ENCODE measurements around the gene KRTAP19-8. TPM values are rescaled to one million over a fixed set of nuclear protein-coding genes. Genes with fewer than 3 reads are reported as not detected.
A peak's percentile ranks its signal among the peaks of the same experiment; 100 is the strongest.

KRTAP19-8 gene
- total RNA-seq, 2 donors from 2014 or later: not detected

DNA sequence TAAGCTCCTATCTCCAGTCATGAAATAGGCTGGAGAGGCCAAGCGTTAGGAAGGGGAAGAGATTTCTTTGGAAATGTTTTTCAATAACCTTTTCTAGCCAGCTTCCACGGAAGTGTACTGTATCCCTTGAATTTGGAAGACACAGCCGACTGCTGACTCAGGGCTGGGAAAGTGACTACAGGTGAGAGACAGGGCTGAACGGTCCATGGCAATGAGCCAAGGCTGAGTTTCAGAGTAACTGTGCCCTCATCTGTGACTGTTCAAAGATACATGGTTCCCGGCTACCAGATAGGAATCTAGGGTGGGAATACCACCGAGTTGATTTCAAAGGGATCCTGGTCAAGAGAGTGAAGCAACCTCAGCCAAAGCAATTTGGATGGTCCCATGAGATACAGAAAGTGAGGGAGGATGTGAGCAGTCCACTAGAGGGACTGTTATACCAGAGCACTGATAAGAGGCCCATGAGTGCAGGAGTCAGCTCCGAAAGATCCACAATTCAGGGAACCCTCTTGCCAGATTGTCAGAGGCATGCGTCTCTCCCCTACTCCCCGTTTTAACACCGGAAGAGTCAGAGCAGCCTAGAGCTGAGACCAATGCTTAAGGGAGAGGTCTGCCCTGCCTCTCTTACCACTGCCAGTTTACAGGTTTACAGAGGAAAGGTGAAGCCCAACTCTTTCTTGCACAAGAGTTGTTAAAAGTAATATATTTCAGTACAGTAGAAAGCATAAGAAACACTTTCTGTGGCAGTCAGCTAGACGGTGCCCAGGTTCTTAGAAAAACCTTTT is 3.2 kb upstream of the KRTAP19-8 start:
- Mint-ChIP-seq H3K27me3 (ENCODE audit: low read depth) (peaks cover 37% of the 10 kb centered on the region), H3K4me3 (no peak overlapping the region), H3K36me3 (ENCODE audit: insufficient read depth in 2 of 2) (no peaks in the 10 kb centered on the region), H3K9me3 (peaks cover 0 to 2% of the 10 kb centered on the region in 2 donors), H3K4me1 (ENCODE audit: low read depth) (no peaks in the 10 kb centered on the region), H3K27ac (no peak overlapping the region)
- ATAC-seq (replicated peaks in 1 of 2) (no peak), DNase-seq (no peak)

DNA sequence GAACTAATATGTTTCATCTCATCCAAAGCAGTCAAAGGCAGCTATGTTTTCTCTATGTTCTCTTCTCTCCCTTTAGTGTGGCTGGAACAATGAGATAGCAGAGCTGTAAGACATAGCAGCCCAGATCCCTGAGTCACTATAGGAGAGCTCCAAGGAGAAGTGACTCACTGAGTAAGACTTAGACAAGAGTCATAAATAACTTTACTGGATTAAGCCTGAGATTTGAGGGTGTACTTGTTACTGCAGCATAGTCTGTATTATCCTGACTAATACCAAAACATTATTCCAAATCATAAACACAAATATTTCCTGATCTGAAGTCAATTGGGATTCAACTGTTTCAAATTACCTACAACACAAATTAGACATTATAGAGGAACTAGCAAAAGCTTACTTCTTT is 3.9 kb downstream of the KRTAP19-8 start:
- no peak overlapping the region for H3K4me3 Mint-ChIP-seq
- ATAC-seq (replicated peaks in 1 of 2): no peak

DNA sequence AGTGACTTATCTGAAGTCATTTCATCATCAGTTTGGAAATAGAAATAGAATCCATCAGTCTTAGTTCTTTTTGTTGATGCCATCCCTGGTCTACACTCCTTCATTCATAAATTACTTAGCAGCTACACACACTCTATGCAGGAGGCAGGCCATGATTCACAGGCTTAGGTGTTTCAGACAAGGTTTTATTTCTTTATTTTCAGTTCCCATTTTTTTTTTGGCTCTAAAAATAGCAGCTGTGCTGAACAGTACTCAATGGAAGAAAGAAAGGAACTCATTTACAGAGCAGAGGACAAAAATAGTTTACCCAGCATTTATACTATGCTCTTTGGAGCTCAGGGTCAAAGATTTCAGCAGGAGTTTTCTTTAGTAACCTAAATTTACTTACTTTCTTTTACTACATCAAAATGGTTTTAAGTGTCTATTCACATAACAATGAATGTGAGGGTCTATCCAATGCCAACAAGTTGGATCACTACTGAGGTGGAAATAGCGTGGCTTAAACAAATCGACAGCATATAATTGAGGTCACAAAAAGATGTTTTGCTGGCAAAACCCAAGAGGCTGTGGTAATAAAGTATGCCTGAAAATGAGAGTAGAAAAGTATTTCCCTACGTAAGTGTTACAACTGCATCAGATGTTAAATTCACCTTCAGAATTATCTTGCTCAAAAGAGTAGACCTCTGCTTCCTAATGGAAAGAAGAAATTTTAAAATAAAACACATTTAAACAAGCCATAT is 7.7 kb downstream of the KRTAP19-8 start:
- H3K27ac Mint-ChIP-seq: no peak overlapping the region
- DNase-seq (no peak), ATAC-seq (replicated peaks in 1 of 2) (no peak)
- H3K36me3 Mint-ChIP-seq (ENCODE audit: insufficient read depth in 2 of 2): no peaks in the 10 kb centered on the region
- H3K4me3 Mint-ChIP-seq: no peak overlapping the region
- H3K27me3 Mint-ChIP-seq (ENCODE audit: low read depth): peaks cover 6% of the 10 kb centered on the region
- H3K9me3 Mint-ChIP-seq: no peaks in the 10 kb centered on the region
- H3K4me1 Mint-ChIP-seq (ENCODE audit: low read depth): no peaks in the 10 kb centered on the region

More for the DNA sequence above, 3.9 kb downstream of the KRTAP19-8 start:
- H3K36me3 Mint-ChIP-seq (ENCODE audit: insufficient read depth in 2 of 2): no peaks in the 10 kb centered on the region
- peaks cover 18% of the 10 kb centered on the region for H3K27me3 Mint-ChIP-seq (ENCODE audit: low read depth)
- H3K4me1 Mint-ChIP-seq (ENCODE audit: low read depth): no peaks in the 10 kb centered on the region
- H3K27ac Mint-ChIP-seq: no peak overlapping the region
- no peak for DNase-seq
- peaks cover 0 to 2% of the 10 kb centered on the region in 2 donors for H3K9me3 Mint-ChIP-seq

DNA sequence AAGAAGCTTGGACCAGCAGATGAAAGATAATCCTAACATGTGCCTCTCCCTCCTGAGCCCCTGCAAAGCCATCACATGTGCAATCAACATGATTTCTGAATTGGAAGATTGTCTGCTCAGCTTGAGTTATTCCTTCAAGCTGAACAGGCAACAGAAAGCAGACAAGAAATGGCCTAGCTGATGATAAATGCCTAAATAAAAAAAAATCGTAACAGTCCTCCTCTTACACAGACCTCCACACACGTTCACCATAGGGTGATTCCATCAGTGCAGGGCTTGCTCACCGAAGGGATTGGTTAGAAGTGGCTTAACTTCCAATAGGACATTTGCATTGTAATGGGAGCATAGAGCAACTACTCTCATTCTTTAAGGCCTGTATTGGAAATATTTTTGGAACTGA is 14.6 kb downstream of the KRTAP19-8 start:
- no peaks in the 10 kb centered on the region for H3K36me3 Mint-ChIP-seq (ENCODE audit: insufficient read depth in 2 of 2)
- no peak for ATAC-seq (replicated peaks in 1 of 2)

DNA sequence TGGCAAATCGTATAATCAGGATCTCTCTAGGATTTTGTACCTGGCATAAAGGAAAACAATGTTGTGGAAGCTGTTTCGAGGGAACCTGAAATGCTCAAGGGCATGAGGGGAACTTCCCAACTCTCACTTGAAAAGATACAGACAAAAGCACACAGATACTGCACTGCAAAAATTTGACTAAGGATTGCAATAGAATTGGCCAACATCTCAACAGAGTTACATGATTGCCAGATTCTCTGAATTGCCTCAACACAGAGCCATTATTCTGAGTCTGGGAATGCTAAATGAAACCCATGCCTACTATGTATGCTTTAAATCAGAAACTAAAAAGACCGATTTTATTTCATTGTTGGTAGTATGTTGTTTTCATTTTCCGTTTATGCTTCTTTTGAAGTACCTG is 16.0 kb downstream of the KRTAP19-8 start:
- Mint-ChIP-seq H3K4me3 (no peak overlapping the region), H3K4me1 (ENCODE audit: low read depth) (no peaks in the 10 kb centered on the region), H3K27me3 (ENCODE audit: low read depth) (peaks cover 16% of the 10 kb centered on the region), H3K36me3 (ENCODE audit: insufficient read depth in 2 of 2) (no peaks in the 10 kb centered on the region), H3K9me3 (peaks cover 0 to 1% of the 10 kb centered on the region in 2 donors), H3K27ac (no peak overlapping the region)
- ATAC-seq (replicated peaks in 1 of 2) (no peak), DNase-seq (no peak)

More for the DNA sequence above, 14.6 kb downstream of the KRTAP19-8 start:
- DNase-seq: no peak
- Mint-ChIP-seq H3K4me1 (ENCODE audit: low read depth) (no peaks in the 10 kb centered on the region), H3K9me3 (no peaks in the 10 kb centered on the region), H3K27me3 (ENCODE audit: low read depth) (peaks cover 16% of the 10 kb centered on the region), H3K27ac (no peak overlapping the region), H3K4me3 (no peak overlapping the region)

DNA sequence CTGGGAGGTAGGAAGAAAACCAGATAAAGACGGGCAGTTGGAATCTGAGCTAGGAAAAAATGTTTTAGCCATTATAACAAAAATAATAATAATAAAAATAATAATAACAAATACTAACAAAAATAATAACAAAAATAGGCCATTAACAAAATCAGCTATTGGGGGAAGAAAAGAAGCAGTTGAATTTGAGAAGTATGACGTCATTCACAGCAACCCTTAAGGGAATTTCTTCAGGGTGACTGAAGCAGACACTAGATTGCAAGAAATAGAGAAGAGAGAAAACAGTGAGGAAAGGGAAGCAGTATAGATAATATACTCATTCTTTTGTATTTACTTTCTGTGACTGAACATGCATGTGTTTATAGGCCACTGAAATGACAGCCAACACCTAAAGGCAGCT is 20.0 kb downstream of the KRTAP19-8 start:
- Mint-ChIP-seq H3K36me3 (ENCODE audit: insufficient read depth in 2 of 2) (no peaks in the 10 kb centered on the region), H3K9me3 (peaks cover 0 to 1% of the 10 kb centered on the region in 2 donors), H3K4me1 (ENCODE audit: low read depth) (peaks cover 4% of the 10 kb centered on the region), H3K27ac (no peak overlapping the region), H3K4me3 (no peak overlapping the region), H3K27me3 (ENCODE audit: low read depth) (peaks cover 2% of the 10 kb centered on the region)
- DNase-seq (no peak), ATAC-seq (replicated peaks in 1 of 2) (no peak)

DNA sequence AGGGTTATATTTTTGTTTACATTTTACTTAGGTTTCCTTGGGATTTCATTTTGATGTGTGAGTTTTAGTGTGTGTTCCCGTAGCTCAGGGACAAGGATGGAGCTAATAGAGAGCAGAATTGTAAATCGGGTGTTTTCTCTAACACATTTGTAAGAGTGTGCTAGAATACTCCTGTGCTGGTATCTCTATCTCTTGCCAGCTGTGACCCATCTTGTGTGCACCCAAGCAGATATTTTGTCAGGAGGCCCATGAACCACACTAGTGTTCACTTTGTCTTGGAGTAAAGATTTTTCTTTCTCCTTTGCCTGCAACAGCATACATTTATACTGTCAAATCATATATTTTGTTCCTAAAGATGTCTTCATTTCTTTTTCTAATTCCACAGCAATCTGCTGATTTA is 23.4 kb downstream of the KRTAP19-8 start:
- Mint-ChIP-seq H3K4me3 (no peak overlapping the region), H3K36me3 (ENCODE audit: insufficient read depth in 2 of 2) (no peaks in the 10 kb centered on the region), H3K4me1 (ENCODE audit: low read depth) (peaks cover 18% of the 10 kb centered on the region), H3K9me3 (peaks cover 0 to 1% of the 10 kb centered on the region in 2 donors), H3K27ac (no peak overlapping the region), H3K27me3 (ENCODE audit: low read depth) (no peaks in the 10 kb centered on the region)
- ATAC-seq (replicated peaks in 1 of 2) (no peak), DNase-seq (no peak)

DNA sequence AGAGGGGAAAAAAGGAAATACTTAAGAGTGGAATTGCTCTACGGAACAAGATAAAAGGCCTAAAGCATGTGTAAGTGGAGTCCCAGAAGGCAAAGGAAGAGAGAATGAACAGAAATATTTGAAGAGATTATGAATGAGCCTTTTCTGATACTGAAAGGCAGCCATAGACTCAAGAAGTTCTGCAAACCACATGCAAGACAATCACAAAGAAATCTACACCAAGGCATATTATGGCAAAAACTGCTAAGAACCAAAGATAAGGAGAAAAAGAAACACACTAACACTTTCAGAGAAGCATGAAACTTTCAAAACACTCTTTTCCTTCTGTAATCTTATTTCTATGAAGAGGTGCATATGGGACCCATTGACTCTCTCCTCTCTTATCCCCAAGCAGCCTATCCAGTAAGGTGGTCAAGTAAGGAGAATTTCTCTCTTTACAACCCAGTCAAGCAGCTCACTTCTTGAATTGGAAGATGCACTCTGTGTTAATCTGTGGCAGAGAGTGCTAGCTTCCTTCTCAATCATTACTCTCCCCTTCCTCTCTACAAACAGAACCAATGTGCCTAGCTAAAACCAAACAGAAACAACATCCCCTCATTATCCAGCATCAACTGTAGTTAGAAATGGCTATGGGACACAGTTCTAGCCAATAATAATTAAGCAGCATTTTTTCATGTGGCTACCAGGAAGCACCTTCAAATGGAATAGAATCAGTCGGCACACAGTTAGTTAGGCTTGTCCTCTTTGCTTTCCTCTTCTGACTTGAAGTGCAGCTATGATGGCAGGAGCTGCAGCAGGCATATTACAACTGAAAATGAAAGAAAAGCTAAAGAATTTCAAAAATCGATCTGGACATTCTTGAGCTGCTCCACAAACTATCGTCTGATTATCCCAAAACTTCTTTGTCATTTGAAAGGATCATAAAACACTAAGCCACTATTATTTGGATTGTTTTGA is 25.9 kb downstream of the KRTAP19-8 start:
- no peak for DNase-seq
- H3K27ac Mint-ChIP-seq: peak overlapping the region; percentile 44
- ATAC-seq (replicated peaks in 1 of 2): peak in 1 of 2 donors; percentile 52
- H3K4me3 Mint-ChIP-seq: peak overlapping the region; percentile 7 to 71
- H3K36me3 Mint-ChIP-seq (ENCODE audit: insufficient read depth in 2 of 2): no peaks in the 10 kb centered on the region
- H3K9me3 Mint-ChIP-seq: no peaks in the 10 kb centered on the region
- peaks cover 18% of the 10 kb centered on the region for H3K4me1 Mint-ChIP-seq (ENCODE audit: low read depth)
- H3K27me3 Mint-ChIP-seq (ENCODE audit: low read depth): peaks cover under 1% of the 10 kb centered on the region

DNA sequence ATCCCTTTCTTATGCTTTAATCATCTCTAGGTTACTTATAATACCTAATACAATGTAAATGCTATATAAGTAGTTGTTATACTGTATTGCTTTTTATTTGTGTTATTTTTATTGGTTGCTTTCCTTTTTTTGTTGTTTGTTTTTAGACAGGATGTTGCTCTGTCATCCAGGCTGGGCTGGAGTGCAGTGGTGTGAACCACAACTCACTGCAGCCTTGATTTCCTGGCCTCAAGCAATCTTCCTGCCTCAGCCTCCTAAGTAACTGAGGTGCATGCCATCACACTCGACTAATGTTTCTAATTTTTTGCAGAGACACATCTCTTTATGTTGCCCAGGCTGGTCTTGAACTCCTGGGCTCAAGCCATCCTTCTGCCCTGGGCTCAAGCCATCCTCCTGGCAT is 26.9 kb downstream of the KRTAP19-8 start:
- ATAC-seq (replicated peaks in 1 of 2) (no peak), DNase-seq (peak in 1 of 2 donors; percentile 1)
- Mint-ChIP-seq H3K27ac (no peak overlapping the region), H3K4me3 (no peak overlapping the region), H3K27me3 (ENCODE audit: low read depth) (peaks cover 7% of the 10 kb centered on the region), H3K36me3 (ENCODE audit: insufficient read depth in 2 of 2) (no peaks in the 10 kb centered on the region), H3K4me1 (ENCODE audit: low read depth) (peaks cover 18% of the 10 kb centered on the region), H3K9me3 (peaks cover 0 to 5% of the 10 kb centered on the region in 2 donors)

DNA sequence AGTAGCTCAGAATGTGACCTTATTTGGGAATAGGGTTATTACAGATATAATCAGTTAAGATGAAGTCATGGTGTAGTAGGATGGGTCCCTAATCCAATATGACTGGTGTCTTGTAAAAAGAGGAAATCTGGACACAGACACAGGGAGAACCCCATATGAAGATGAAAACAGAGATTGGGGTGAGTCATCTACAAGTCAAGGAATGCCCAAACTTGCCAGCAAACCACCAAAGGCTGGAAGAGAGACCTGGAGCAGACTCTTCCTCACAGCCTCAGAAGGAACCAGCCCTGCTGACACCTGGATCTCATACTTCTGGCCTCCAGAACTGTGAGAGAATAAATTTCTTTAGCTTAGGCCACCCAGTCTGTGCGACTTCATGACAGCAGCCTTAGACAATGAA is 29.9 kb downstream of the KRTAP19-8 start:
- DNase-seq (no peak), ATAC-seq (replicated peaks in 1 of 2) (no peak)
- Mint-ChIP-seq H3K4me3 (no peak overlapping the region), H3K36me3 (ENCODE audit: insufficient read depth in 2 of 2) (no peaks in the 10 kb centered on the region), H3K27me3 (ENCODE audit: low read depth) (peaks cover 7% of the 10 kb centered on the region), H3K9me3 (peaks cover 0 to 6% of the 10 kb centered on the region in 2 donors), H3K4me1 (ENCODE audit: low read depth) (peaks cover 15% of the 10 kb centered on the region), H3K27ac (no peak overlapping the region)

DNA sequence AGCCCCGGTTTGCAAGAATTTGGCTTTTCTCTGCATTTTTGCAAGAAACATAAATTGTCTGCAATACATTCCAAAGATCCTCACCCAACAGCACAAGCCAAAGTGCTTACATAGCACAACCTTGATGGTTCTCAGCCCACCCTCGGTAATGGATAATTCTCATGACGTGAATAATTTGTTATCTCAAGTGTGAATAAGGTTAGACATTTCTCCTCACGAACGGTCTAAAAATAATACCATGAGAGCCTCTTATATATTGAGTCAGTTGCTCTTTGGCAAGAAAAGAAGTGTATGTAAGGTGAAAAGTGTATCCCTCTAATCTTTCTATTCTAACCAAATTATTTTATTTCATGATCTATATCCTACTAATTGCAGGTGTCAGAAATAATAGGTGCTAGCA is 33.3 kb downstream of the KRTAP19-8 start:
- DNase-seq: no peak
- H3K4me1 Mint-ChIP-seq (ENCODE audit: low read depth): no peaks in the 10 kb centered on the region
- H3K36me3 Mint-ChIP-seq (ENCODE audit: insufficient read depth in 2 of 2): no peaks in the 10 kb centered on the region
- no peak overlapping the region for H3K4me3 Mint-ChIP-seq
- peaks cover 7% of the 10 kb centered on the region for H3K27me3 Mint-ChIP-seq (ENCODE audit: low read depth)
- ATAC-seq (replicated peaks in 1 of 2): no peak
- no peak overlapping the region for H3K27ac Mint-ChIP-seq
- H3K9me3 Mint-ChIP-seq: peaks cover 0 to 6% of the 10 kb centered on the region in 2 donors

DNA sequence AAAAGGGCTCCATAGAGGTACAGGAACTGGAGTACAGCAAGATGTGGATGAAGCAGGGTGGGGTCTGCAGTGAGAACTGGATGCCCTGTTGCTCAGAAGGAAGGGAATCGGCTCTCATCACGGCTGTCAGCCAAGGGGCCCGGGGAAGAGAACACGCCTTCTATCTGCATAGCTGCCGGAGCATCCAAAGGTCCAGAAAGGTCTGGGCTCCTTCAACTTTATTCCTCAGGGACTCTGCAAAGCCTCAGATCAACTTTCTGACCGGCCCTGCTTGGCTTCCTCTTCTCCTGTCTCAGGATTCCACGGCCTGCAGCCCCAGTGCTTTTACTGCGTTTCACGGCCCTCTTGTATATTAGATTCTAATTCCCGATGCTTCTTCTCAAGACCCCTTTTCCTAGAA is 34.8 kb downstream of the KRTAP19-8 start:
- H3K4me3 Mint-ChIP-seq: no peak overlapping the region
- H3K4me1 Mint-ChIP-seq (ENCODE audit: low read depth): no peaks in the 10 kb centered on the region
- no peaks in the 10 kb centered on the region for H3K36me3 Mint-ChIP-seq (ENCODE audit: insufficient read depth in 2 of 2)
- DNase-seq: no peak
- no peak for ATAC-seq (replicated peaks in 1 of 2)
- H3K27me3 Mint-ChIP-seq (ENCODE audit: low read depth): peaks cover 7% of the 10 kb centered on the region
- no peak overlapping the region for H3K27ac Mint-ChIP-seq
- H3K9me3 Mint-ChIP-seq: peaks cover 0 to 6% of the 10 kb centered on the region in 2 donors

DNA sequence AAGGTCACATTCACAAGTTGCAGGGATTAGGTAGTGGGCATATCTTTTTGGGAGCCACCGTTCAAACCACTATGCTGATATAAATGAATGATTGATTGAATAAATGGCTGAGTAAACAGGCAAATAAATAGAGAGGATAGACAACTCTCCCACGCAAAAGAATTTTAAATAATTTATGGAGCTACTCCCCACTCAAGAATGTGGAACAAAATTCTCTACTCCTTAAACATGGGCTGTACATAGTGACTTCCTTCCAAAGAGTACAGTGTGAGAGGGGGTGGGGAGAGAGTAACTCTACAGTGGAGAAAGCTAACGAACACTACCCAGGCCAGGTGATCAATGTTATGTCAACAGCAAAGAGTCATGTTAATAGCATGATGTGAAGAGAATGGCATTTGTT is 40.7 kb downstream of the KRTAP19-8 start:
- Mint-ChIP-seq H3K27me3 (ENCODE audit: low read depth) (peaks cover 10% of the 10 kb centered on the region), H3K4me1 (ENCODE audit: low read depth) (no peaks in the 10 kb centered on the region), H3K9me3 (no peaks in the 10 kb centered on the region), H3K4me3 (no peak overlapping the region), H3K36me3 (ENCODE audit: insufficient read depth in 2 of 2) (no peaks in the 10 kb centered on the region), H3K27ac (no peak overlapping the region)
- DNase-seq (no peak), ATAC-seq (replicated peaks in 1 of 2) (no peak)

Data from activated T-cell treated with anti-CD3 and anti-CD28 coated beads, Interleukin-2, amount 50 U/mL, for 72 hours (primary cell).